ENCODE measurements around the gene TENT5C. TPM values are rescaled to one million over a fixed set of nuclear protein-coding genes. Genes with fewer than 3 reads are reported as not detected.

TENT5C gene
- total and polyA plus RNA-seq, 2 of the 13 experiments (the other 11 are each of a cell fraction or from before 2014, with no cell fraction given): 0.02 to 0.38 TPM

GRCh38 chr1:117653195-117653594 lies 47.3 kb downstream of the TENT5C start:
- H3K36me3 ChIP-seq (replicated peaks in 1 of 2; ENCODE audit: control insufficient read depth in 1 of 2, insufficient read depth in 2 of 2, low read length in 2 of 2): no peaks in the 10 kb centered on the region
- DNase-seq (ENCODE audit: low spot score) (no peak), FAIRE-seq (no peak), ATAC-seq (no peak)
- TF ChIP-seq AKAP8 (CRISPR knock-in tag; IDR thresholded peaks at IDR 0.05): no peak
- no peak for TF ChIP-seq ZNF670 (CRISPR knock-in tag; IDR thresholded peaks at IDR 0.05; ENCODE audit: borderline replicate concordance)
- TF ChIP-seq HOXD1 (CRISPR knock-in tag; IDR thresholded peaks at IDR 0.05): no peak
- TF ChIP-seq, protein P1, sequence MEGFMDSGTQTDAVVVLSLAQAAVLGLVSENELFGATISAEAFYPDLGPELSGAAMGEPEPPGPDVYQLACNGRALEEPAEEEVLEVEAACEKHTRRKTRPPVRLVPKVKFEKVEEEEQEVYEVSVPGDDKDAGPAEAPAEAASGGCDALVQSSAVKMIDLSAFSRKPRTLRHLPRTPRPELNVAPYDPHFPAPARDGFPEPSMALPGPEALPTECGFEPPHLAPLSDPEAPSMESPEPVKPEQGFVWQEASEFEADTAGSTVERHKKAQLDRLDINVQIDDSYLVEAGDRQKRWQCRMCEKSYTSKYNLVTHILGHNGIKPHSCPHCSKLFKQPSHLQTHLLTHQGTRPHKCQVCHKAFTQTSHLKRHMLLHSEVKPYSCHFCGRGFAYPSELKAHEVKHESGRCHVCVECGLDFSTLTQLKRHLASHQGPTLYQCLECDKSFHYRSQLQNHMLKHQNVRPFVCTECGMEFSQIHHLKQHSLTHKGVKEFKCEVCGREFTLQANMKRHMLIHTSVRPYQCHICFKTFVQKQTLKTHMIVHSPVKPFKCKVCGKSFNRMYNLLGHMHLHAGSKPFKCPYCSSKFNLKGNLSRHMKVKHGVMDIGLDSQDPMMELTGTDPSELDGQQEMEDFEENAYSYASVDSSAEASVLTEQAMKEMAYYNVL (CRISPR knock-in tag; IDR thresholded peaks at IDR 0.05; ENCODE audit: borderline replicate concordance): no peak
- TF ChIP-seq IKZF5 (CRISPR knock-in tag; IDR thresholded peaks at IDR 0.05): no peak
- TF ChIP-seq ZNF704 (CRISPR knock-in tag; IDR thresholded peaks at IDR 0.05; ENCODE audit: borderline replicate concordance): no peak
- TF ChIP-seq RXRB (CRISPR knock-in tag; IDR thresholded peaks at IDR 0.05; ENCODE audit: borderline replicate concordance): no peak
- TF ChIP-seq ZNF264 (CRISPR knock-in tag; IDR thresholded peaks at IDR 0.05): no peak
- TF ChIP-seq NR3C1 (CRISPR knock-in tag; IDR thresholded peaks at IDR 0.05): no peak
- no peak for TF ChIP-seq SRSF4 (IDR thresholded peaks at IDR 0.05; ENCODE audit: low read depth, low read length, poor library complexity, severe bottlenecking)
- TF ChIP-seq, protein P2, sequence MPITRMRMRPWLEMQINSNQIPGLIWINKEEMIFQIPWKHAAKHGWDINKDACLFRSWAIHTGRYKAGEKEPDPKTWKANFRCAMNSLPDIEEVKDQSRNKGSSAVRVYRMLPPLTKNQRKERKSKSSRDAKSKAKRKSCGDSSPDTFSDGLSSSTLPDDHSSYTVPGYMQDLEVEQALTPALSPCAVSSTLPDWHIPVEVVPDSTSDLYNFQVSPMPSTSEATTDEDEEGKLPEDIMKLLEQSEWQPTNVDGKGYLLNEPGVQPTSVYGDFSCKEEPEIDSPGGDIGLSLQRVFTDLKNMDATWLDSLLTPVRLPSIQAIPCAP (CRISPR knock-in tag; IDR thresholded peaks at IDR 0.05; ENCODE audit: low read depth): no peak
- TF ChIP-seq DPF2 (CRISPR knock-in tag; IDR thresholded peaks at IDR 0.05; ENCODE audit: borderline replicate concordance, low read depth): no peak
- no peak for TF ChIP-seq KMT2B (CRISPR knock-in tag; IDR thresholded peaks at IDR 0.05)
- no peak for TF ChIP-seq ZNF333 (CRISPR knock-in tag; IDR thresholded peaks at IDR 0.05; ENCODE audit: borderline replicate concordance)
- TF ChIP-seq ZNF891 (CRISPR knock-in tag; IDR thresholded peaks at IDR 0.05): no peak
- no peak for TF ChIP-seq MTA3 (CRISPR knock-in tag; IDR thresholded peaks at IDR 0.05)
- no peak for TF ChIP-seq HOMEZ (CRISPR knock-in tag; IDR thresholded peaks at IDR 0.05; ENCODE audit: low read depth)
- no peaks in the 10 kb centered on the region for H3K79me2 ChIP-seq (ENCODE audit: insufficient read depth, low read length)
- intact Hi-C loops (cut with micrococcal nuclease; ENCODE audit: unreplicated experiment) (no loop called here), in situ Hi-C loops (cut with HindIII; ENCODE audit: extremely low pct_ligation_motif_present, low pct_unique_long_range_greater_than_20kb) (no loop called here)
- CTCF ChIA-PET (ENCODE audit: low intra/inter-chr PET ratio, low total read pairs): no interaction called here
- H3K4me3 ChIP-seq (replicated peaks in 1 of 3; ENCODE audit: insufficient read depth in 1 of 3, low read depth in 2 of 3, low read length in 3 of 3): no peak overlapping the region
- H3K27ac ChIP-seq (ENCODE audit: extremely low read length, insufficient read depth, low read length): no peak overlapping the region
- no peaks in the 10 kb centered on the region for H3K9me3 ChIP-seq (ENCODE audit: low read length)
- no TSS peak for BruUV-seq (replicated peaks)
- WGBS (ENCODE audit: low lambda C conversion rate): 79% methylated on average over 4 of the region's 4 CpGs
- peaks cover 39% of the 10 kb centered on the region for H3K4me1 ChIP-seq (ENCODE audit: insufficient read depth, low read length)
- H4K20me1 ChIP-seq (ENCODE audit: insufficient read depth, low read length): no peaks in the 10 kb centered on the region
- H3K4me2 ChIP-seq (ENCODE audit: low read depth, low read length): no peak overlapping the region
- H3K9ac ChIP-seq (ENCODE audit: insufficient read depth, low read depth, low read length): no peak overlapping the region
- H2AFZ ChIP-seq (ENCODE audit: low read length): no peak overlapping the region
- H3K27me3 ChIP-seq (ENCODE audit: control insufficient read depth in 1 of 2, insufficient read depth in 2 of 2, low read length in 2 of 2): peaks cover 3 to 10% of the 10 kb centered on the region in 2 experiments; a peak in 3 of 5 replicates
- POLR2A ChIA-PET: no interaction called here

Measured in HepG2 (cell line).